HG03039 (cell line): ENCODE measurements around the gene EPOP.

Source experiments
- ATAC-seq: cut with Tn5 transposase; IDR thresholded peaks from one replicate; pipeline ENCODE4 v1.9.1; 2021; ENCODE audit warnings: mild to moderate bottlenecking, moderate library complexity; ENCODE audit not compliant: unreplicated experiment

Gene EPOP

DNA sequence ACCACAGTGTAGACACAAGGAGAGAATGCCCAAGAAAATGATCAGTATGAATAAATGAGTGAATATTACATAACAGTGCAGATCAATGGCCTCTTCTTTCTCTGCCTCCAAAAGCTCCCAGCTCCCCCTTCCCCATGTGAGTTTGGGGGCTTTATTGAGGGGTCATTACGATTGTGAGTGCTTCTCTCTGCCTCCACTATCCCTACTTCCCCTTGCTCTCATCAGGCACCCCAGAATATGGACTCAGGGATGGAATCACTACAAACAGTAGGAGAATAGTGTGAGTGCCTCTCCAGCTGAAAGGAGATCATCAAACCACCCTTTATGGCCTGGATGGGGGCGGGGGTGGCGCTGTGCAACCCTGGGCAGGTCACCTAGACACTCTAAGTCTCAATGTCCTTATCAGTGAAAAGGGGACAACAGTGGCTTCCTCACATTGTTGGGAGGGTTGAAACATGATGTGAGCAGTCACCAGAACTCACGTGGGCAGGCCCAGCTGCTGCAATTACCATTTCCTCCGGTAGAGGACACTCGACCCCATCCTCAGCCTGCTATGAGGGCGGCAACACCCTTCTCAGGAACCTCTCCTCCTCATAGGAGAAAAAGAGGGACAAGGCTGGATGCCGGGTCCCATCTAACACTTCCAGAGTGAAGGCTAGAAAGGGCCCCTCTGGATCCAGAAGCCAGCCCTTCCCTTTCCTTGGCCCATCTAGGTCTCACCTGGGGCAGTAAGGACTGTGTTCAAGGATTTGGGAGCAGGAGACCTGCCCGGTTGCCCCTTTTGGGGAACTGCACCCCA is 2.1 kb upstream of the EPOP start:
- no peak for ATAC-seq

GRCh38 chr17:38674014-38674748 is 576 bp downstream of the EPOP start:
- ATAC-seq: no peak

DNA sequence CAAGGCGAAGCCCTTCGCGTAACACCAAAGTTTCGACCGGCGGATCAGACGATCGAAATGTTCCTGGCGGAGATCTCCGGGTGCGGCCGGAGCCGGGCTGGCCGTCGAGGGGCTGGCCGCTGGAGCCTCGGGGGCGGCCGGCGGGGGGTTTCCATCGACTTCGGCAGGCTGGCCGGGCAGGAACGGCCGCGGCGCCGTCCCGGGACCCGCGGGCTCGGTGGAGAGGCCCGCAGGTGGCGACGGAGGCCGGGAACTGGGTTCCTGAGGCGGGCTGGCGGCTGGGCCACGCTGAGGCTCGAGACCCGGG is 1.1 kb downstream of the EPOP start:
- no peak for ATAC-seq

DNA sequence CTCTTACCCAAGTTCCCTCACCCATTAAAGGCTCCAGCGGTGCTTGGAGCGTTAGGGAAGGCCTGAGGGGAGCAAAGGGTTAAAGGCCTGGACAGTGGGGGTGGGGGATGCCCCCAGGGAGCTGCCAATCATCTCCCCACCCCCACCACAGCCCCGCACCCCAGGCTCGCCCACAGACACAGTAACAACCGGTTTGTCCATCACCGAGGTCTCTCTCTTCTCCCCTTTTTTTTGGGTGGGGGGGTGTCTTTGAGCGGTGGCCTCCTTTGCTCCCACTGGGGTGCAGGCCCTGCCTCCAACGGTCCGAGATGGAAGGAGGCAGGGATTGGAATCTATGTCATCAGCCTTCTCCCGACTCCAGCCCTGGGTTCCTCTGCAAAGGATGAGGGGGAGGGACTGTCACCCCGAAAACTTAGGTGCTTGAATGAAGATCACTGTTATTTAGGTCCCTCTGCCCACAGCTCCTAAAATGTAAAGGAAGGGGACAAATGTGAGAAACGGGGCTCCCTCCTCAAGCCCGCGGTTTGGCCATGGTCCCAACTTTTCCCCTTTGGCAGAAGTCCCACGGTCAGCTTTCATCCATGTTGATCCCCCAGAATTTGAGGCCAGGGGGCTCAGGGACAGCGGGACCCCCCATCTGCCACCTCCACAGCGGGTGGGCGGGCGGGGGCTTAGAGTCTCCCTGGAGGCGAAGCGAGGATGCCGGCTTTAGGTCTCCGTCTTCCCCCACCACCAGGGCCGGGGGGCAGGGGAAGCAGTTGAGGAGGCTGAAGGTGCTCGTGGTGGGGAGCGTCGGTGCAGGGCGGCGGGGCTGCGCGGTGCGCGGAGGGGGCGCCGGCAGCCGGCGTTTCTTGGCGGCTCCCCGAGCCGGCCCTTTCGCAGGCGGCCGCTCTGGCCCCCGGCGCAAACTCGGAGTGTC is 1.7 kb downstream of the EPOP start:
- no peak for ATAC-seq

GRCh38 chr17:38671939-38672720 is 2.6 kb downstream of the EPOP start:
- no peak for ATAC-seq

DNA sequence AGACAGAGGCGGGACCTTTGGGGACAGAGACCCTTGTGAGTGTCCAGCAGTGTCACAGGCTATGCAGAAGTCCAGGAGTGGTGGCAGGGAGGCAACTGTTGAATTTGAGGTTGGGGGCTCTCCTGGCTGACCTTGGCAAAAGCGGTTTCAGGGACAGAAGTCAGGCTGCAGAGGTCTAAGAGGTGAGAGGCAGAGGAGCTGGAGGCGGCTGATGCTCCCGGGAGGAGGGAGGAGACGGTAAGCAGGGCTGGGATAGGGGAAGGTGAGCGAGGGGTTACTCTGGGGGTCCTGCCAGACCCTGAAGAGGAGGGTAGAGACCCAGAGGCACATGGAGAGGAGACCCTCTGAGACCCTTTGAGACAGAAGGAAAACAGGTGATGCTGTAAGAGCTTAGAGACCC is 5.2 kb downstream of the EPOP start:
- no peak for ATAC-seq

DNA sequence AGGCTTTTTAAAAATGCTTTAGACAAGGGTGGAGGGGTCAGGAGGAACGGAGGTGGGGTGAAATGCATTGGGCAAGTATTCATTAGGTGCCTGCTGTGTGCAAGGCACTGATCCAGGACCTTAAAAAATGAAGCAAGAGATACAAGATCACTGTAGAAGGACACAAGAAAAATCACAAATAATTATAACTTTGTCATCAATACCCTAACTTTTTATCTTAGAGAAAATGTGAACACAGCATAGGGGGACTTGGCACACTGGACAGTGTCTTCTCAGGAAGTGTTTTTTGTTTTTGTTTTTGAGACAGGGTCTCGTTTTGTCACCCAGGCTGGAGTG is 7.0 kb downstream of the EPOP start:
- no peak for ATAC-seq

- no peak for ATAC-seq
Measured at GRCh38 chr17:38667099-38667786, 7.5 kb downstream of the EPOP start.

GRCh38 chr17:38663964-38664644 is 10.7 kb downstream of the EPOP start:
- ATAC-seq: no peak

DNA sequence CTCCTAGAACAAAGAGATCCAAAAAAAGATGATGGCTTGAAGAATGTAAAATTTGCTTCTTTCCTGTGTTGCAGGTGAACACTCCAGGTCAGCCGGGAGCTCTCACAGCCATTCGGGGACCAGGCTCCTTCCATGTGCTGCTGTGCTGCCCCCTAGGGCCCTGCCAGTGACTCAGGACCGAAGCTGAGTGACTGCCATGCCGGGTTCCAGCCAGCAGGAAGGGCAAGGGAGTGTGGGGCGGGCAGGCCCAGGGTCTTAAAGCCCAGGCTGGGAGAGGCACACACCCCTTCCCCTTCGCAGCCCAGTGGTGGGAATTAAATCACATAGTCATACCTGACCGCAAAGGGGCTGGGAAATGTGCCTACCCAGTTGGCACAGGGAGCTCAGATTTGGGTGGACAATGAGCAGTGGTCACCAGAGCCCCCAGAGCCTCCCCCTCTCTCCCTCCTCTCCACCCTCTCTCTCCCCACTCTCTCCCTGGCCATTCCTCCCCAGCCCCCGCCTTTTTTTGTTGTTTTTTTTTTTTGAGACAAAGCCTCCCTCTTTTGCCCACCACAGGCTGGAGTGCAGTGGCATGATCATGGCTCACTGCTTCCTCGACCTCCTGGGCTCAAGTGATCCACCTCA is 11.5 kb downstream of the EPOP start:
- no peak for ATAC-seq

DNA sequence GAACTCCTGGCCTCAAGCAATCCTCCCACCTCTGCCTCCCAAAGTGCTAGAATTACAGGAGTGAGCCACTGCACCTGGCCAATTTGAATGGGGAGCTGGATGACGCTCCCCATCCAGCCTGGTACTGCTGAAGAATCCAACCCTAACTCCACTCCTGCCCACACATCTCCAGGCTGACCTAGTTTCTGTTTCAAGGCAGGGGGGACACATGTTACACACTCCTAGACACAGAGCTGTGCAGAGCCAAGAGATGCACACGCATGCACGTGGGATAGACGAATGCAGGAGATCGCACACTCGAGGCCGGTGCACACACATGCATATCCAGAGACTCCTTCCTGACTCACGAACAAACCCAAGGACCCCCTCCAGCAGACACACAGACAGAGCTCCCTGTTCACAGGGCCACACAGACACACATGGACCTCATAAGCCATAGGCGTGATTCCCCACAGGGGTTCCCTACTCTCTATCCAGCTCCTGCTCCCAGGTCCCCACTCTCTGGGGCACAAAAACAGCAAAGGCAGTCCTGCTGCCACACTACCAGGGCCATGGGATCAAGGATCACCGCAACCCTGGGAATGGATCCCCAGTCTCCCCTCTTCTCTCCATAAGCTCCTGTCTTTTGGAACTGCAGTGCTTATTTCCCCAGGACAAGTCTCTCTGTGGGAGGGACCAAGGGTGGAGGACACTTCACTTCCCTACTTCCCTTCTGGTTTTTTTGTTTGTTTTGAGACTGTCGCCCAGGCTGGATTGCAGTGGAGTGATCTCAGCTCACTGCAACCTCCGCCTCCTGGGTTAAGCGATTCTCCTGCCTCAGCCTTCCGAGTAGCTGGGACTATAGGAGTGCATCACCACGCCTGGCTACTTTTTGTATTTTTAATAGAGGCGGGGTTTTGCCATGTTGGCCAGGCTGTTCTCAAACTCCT is 14.4 kb downstream of the EPOP start:
- ATAC-seq: no peak

- ATAC-seq: no peak
Measured at GRCh38 chr17:38659415-38659814, 15.3 kb downstream of the EPOP start.

GRCh38 chr17:38658741-38659345 is 15.9 kb downstream of the EPOP start:
- no peak for ATAC-seq

DNA sequence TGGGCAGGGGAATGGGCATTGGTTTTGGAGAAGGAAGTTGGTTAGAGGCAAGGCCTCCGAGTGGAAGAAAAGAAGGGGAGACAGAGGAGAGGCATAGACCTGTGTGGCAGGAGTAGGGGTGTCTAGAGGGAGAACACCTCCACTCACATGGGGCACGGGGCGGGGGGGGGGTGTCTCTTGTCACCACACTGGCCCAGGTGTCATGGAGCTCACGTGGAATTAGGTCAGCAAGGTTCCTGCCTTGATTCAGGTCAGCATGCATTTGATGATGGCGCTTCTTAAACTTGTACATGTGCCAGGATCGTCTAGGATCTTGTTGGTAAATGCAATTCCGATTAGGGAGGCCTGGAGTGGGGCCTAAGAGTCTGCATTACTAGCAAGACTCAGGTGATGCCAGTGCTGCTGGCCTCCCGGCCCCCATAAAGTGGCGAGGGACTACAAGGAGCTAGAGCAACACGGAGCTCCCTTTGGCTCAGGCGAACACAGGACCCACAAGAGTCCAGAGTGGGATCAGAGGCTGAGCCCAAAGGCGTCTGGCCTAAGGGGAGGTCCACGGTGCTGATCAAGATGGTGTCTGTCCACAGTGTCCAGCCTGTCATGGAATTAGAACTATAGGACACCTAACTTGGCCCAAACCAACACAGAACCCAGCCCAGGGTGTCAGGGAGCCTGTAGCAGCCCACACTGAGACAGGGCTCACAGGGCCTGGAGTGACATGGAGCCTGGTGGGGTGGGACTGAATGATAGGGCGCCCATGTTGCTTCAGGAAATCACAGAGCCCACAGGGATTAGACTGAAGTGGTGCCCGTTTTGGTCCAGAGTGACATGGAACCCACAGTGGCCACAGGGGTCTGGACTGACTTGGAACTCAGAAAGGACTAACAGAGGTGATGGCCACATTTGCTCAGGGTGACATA is 16.7 kb downstream of the EPOP start:
- ATAC-seq: no peak

- ATAC-seq: no peak
Measured at GRCh38 chr17:38656959-38657823, 17.6 kb downstream of the EPOP start.
